B cell (primary cell): ENCODE results near the gene CST5. TPM values are rescaled to one million over a fixed set of nuclear protein-coding genes. Genes with fewer than 3 reads are reported as not detected.

Experiments used
- ATAC-seq: fragments of 200-7000 bp; cut with Tn5 transposase; one replicate; pipeline ENCODE4 v1.10.0; 2021; ENCODE audit warnings: low read depth, mild to moderate bottlenecking, moderate number of reproducible peaks, moderate library complexity
- CTCF ChIA-PET: fragments of 350-600 bp; sonication (Branson Sonifier 250); formaldehyde crosslinking; loops from one replicate; lab custom pipeline; 2021; ENCODE audit warnings: antibody characterized with exemption, inconsistent platforms; lab: Charles Lee
- POLR2A ChIA-PET: fragments of 350-600 bp; sonication (Branson Sonifier 250); formaldehyde crosslinking; loops from one replicate; lab custom pipeline; 2021; ENCODE audit warnings: antibody characterized with exemption; lab: Charles Lee
- DNase-seq: peaks from one replicate; pipeline ENCODE4 v3.0.0; 2013
- H2AFZ ChIP-seq: 2 replicates; pipeline ENCODE4 v1.6.1; 2012; ENCODE audit warnings: mild to moderate bottlenecking, low read depth, low read length; ENCODE audit not compliant: insufficient read depth, poor library complexity, severe bottlenecking
- H3K27ac ChIP-seq, 2 donors: 1 replicate in 1 of 2; 2 replicates in 1 of 2; pipeline ENCODE4 v1.5.1; 2012 to 2013; ENCODE audit warnings: low read length in 2 of 2, mild to moderate bottlenecking in 2 of 2, moderate library complexity in 1 of 2
- H3K27me3 ChIP-seq, 4 experiments: fragments of 200-600 bp in 1 of 4; sonication (generic) in 1 of 4; replicated peaks in 1 of 4; 1 replicate in 2 of 4; 2 replicates in 2 of 4; pipeline versions ENCODE4 v1.6.1 to v1.7.0; 2013 to 2016; ENCODE audit warnings: low read length in 3 of 4, mild to moderate bottlenecking in 2 of 4, mixed read lengths in 1 of 4, moderate library complexity in 1 of 4; ENCODE audit not compliant: insufficient read depth in 4 of 4, control insufficient read depth in 3 of 4; ENCODE audit errors: control extremely low read depth in 1 of 4
- H3K36me3 ChIP-seq, 2 experiments: replicated peaks in 1 of 2; 1 replicate in 1 of 2; 2 replicates in 1 of 2; pipeline versions ENCODE4 v1.6.1 to v1.7.1; 2013; ENCODE audit warnings: low read length in 1 of 2; ENCODE audit not compliant: insufficient read depth in 2 of 2, control insufficient read depth in 1 of 2; ENCODE audit errors: control extremely low read depth in 1 of 2, extremely low read depth in 1 of 2
- H3K4me1 ChIP-seq, 2 donors: fragments of 200-600 bp in 1 of 2; sonication (generic) in 1 of 2; 1 replicate in 1 of 2; 2 replicates in 1 of 2; pipeline versions ENCODE4 v1.5.1 to v1.6.1; 2013 to 2017; ENCODE audit warnings: low read length in 2 of 2; ENCODE audit not compliant: control insufficient read depth in 2 of 2, insufficient read depth in 2 of 2
- H3K4me2 ChIP-seq: replicated peaks from 2 replicates; pipeline ENCODE3; 2012; ENCODE audit warnings: mild to moderate bottlenecking, low read depth, low read length; ENCODE audit not compliant: poor library complexity, severe bottlenecking
- H3K4me3 ChIP-seq, 5 experiments: fragments of 200-600 bp in 1 of 5; sonication (generic) in 1 of 5; 1 replicate in 3 of 5; 2 replicates in 2 of 5; pipeline versions ENCODE4 v1.5.1 to v1.7.0; 2011 to 2016; ENCODE audit warnings: low read length in 4 of 5, mild to moderate bottlenecking in 4 of 5, low read depth in 2 of 5, control low read depth in 1 of 5, moderate library complexity in 1 of 5; ENCODE audit not compliant: insufficient read depth in 1 of 5; ENCODE audit errors: control extremely low read depth in 1 of 5, extremely low read depth in 1 of 5
- H3K79me2 ChIP-seq: fragments of 200-600 bp; sonication (generic); one replicate; pipeline ENCODE4 v1.6.0; 2016; ENCODE audit warnings: low read length; ENCODE audit not compliant: control insufficient read depth, insufficient read depth
- H3K9ac ChIP-seq: fragments of 200-600 bp; sonication (generic); 2 replicates; pipeline ENCODE4 v1.6.1; 2017; ENCODE audit warnings: mild to moderate bottlenecking, low read length, moderate library complexity
- H3K9me3 ChIP-seq, 3 donors: one replicate each; pipeline versions ENCODE4 v1.6.1 to v1.7.1; 2013; ENCODE audit warnings: low read length in 2 of 3; ENCODE audit not compliant: control insufficient read depth in 2 of 3, insufficient read depth in 1 of 3; ENCODE audit errors: control extremely low read depth in 1 of 3
- H4K20me1 ChIP-seq: 2 replicates; pipeline ENCODE4 v1.6.0; 2012; ENCODE audit warnings: mild to moderate bottlenecking, low read length; ENCODE audit not compliant: insufficient read depth, control insufficient read depth, poor library complexity, severe bottlenecking
- H3K27ac Mint-ChIP-seq: one replicate; pipeline ENCODE4 v1.8.0; 2021; ENCODE audit warnings: mixed read lengths
- H3K27me3 Mint-ChIP-seq: one replicate; pipeline ENCODE4 v1.8.0; 2021; ENCODE audit warnings: mixed read lengths
- H3K4me1 Mint-ChIP-seq: one replicate; pipeline ENCODE4 v1.8.0; 2021; ENCODE audit warnings: mixed read lengths
- H3K4me3 Mint-ChIP-seq: one replicate; pipeline ENCODE4 v1.8.0; 2021; ENCODE audit warnings: mixed read lengths
- H3K9me3 Mint-ChIP-seq: one replicate; pipeline ENCODE4 v1.8.0; 2022; ENCODE audit warnings: mixed read lengths; ENCODE audit not compliant: insufficient read depth
- CTCF ChIP-seq: fragments of 200-600 bp; IDR thresholded peaks from one replicate; pipeline ENCODE4 v1.8.0; 2022; ENCODE audit warnings: antibody characterized with exemption, mild to moderate bottlenecking
- EZH2 ChIP-seq: IDR thresholded peaks from 2 replicates; pipeline ENCODE4 v1.6.1; 2012; ENCODE audit warnings: borderline replicate concordance, low read depth, mild to moderate bottlenecking, moderate library complexity, low read length; ENCODE audit not compliant: insufficient read depth, poor library complexity, severe bottlenecking
- WGBS: methylation state at CpG from one replicate; pipeline ENCODE4 v1.1.5; 2013; ENCODE audit warnings: missing lambda C conversion rate; ENCODE audit not compliant: insufficient coverage; 5-methylcytosine and 5-hydroxymethylcytosine counted together
- intact Hi-C: fragments of 100-400 bp; cut with micrococcal nuclease; formaldehyde crosslinking; loops from one replicate; pipeline ENCODE4 v1.10.0; 2022
- polyA plus RNA-seq: library from polyadenylated mRNA; depleted of rRNA; stranded (reverse); fragments of >200 nt; gene quantifications from 2 replicates; pipeline ENCODE4 v1.2.3, GENCODE V29; 2012
- total RNA-seq, 2 donors: library from RNA; stranded (reverse); fragments of 120-200 nt in 1 of 2; gene quantifications; 1 replicate in 1 of 2; 2 replicates in 1 of 2; pipeline versions ENCODE4 v1.2.3 to v1.2.4, GENCODE V29; 2013 to 2022

CST5 gene
- total and polyA plus RNA-seq, 2 donors (not counting 1 experiment from before 2014, with no cell fraction given): not detected

GRCh38 chr20:23877524-23877923, 2.0 kb downstream of the CST5 start:
- no peaks in the 10 kb centered on the region for H3K9me3 Mint-ChIP-seq
- H3K27ac Mint-ChIP-seq: no peak overlapping the region
- intact Hi-C loops: no loop called here
- CTCF ChIA-PET: no interaction called here
- peaks cover 7% of the 10 kb centered on the region for H3K27me3 Mint-ChIP-seq
- Histone ChIP-seq H3K4me1 (no peaks in the 10 kb centered on the region), H3K36me3 (no peaks in the 10 kb centered on the region), H3K4me3 (no peak overlapping the region), H3K27me3 (no peaks in the 10 kb centered on the region), H3K9ac (no peak overlapping the region), H3K27ac (no peak overlapping the region), H3K79me2 (no peaks in the 10 kb centered on the region), H3K9me3 (no peaks in the 10 kb centered on the region), H3K4me2 (no peak overlapping the region), H2AFZ (no peak overlapping the region), H4K20me1 (no peaks in the 10 kb centered on the region)
- no peak overlapping the region for H3K4me3 Mint-ChIP-seq
- no peaks in the 10 kb centered on the region for H3K4me1 Mint-ChIP-seq
- DNase-seq: no peak
- 89% methylated on average over 6 of the region's 6 CpGs for WGBS
- ATAC-seq: no peak
- TF ChIP-seq EZH2: no peak
- no peak for TF ChIP-seq CTCF
- POLR2A ChIA-PET: no interaction called here

- Mint-ChIP-seq H3K27ac (no peak overlapping the region), H3K4me1 (no peaks in the 10 kb centered on the region), H3K4me3 (no peak overlapping the region), H3K9me3 (no peaks in the 10 kb centered on the region), H3K27me3 (peaks cover 7% of the 10 kb centered on the region)
- Histone ChIP-seq H3K9me3 (no peaks in the 10 kb centered on the region), H4K20me1 (no peaks in the 10 kb centered on the region), H3K9ac (no peak overlapping the region), H3K27ac (no peak overlapping the region), H3K79me2 (no peaks in the 10 kb centered on the region), H3K27me3 (no peaks in the 10 kb centered on the region), H3K36me3 (no peaks in the 10 kb centered on the region), H3K4me1 (no peaks in the 10 kb centered on the region), H2AFZ (no peak overlapping the region), H3K4me3 (no peak overlapping the region), H3K4me2 (no peak overlapping the region)
- ATAC-seq (no peak), DNase-seq (no peak)
- WGBS: 56% methylated on average over 4 of the region's 6 CpGs
- intact Hi-C loops: no loop called here
- CTCF ChIA-PET: no interaction called here
- TF ChIP-seq CTCF (no peak), EZH2 (no peak)
- POLR2A ChIA-PET: no interaction called here
Measured at GRCh38 chr20:23875606-23876237, 3.8 kb downstream of the CST5 start.
